AG08396 (cell line): ENCODE data around the gene NSUN7.
"Not testable (repeated sequence)": the region's sequence is repeated elsewhere in the genome, so short reads cannot be mapped to it uniquely, and the experiment has no call there.

Experiments
- DNase-seq: peaks from one replicate; pipeline ENCODE4 v3.0.0; 2012; ENCODE audit warnings: low spot score, mixed read lengths

NSUN7 gene

DNA sequence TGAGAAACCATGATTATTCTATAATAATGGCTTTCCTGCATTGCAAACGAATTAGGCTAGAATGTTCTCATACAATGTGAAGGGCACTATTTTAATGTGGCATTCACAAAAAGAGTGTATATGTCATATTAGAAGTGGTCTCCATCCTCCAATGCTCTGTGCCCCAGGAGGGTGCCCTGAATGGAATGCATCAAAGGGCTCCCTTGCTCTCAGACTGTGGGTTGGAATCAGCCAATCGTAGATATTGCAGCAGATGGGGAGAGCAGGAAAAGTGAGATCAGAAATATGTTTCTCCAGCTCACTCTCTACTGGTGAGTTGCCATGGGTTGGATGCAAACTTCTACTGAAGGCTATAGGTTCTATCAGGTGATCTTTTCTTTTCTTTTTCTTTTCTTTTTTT lies 11.9 kb upstream of the NSUN7 start:
- no peak for DNase-seq

DNA sequence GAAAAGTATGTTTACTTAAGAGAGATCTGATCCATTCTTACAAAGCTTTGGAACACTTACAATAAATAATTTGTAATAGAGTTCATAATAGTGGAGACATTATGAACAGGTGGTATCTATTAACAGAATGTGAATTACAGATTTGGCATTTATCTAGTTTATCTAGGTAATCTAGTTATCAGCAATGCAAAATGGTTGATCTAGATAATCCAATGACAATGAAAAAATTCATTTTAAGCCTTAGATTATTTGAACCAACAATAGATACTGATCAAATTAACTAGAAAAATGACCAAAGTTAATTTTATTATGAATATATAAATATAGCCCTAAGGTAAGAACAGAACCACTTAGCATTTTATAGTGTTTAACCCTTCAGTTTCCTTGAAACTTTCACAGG lies 10.4 kb upstream of the NSUN7 start:
- DNase-seq: no peak

- DNase-seq: no peak
Observed at GRCh38 chr4:40744218-40744617, 5.5 kb upstream of the NSUN7 start.

GRCh38 chr4:40745285-40745984 lies 4.3 kb upstream of the NSUN7 start:
- DNase-seq: no peak

GRCh38 chr4:40747207-40747835 lies 2.4 kb upstream of the NSUN7 start:
- no peak for DNase-seq

DNA sequence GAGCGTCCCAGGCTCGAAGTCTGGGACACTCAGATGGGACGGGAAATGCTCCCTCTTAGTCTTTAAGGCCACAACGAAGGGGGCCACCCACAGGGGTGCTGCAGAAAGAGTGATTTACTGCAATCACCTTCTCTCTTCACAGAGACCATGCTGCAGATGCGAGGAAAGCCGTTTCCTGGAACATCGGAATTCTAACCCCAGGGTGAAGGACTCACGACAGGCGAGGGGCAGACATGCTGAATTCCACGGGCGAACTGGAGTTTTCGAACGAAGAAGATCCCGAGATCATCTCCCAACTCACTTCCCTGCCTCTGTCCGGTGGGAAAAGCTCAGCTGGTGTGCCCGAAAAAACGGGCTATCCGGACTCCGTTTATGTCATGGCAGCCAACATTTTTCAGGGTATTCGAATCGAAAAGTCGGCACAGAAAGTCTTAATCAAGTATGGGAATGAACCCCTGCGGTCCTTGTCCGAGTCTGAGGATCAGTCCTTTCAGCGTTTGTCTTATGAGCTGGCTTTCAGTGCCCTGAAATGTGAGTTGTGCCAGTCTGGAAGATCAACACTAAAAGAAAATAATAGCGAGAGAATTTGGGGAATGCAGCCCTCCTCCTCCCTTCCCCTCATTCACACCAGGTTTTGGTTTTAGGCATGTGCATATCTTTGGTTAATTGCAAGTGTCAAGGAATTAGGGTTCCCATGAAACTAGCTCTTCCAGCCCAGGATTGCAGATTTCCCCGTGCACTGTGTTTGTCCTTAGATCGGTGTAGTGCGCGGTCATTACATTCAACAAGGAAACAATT lies 905 bp downstream of the NSUN7 start:
- DNase-seq: no peak

- DNase-seq: no peak
Observed at GRCh38 chr4:40755616-40756015, 5.9 kb downstream of the NSUN7 start.

DNA sequence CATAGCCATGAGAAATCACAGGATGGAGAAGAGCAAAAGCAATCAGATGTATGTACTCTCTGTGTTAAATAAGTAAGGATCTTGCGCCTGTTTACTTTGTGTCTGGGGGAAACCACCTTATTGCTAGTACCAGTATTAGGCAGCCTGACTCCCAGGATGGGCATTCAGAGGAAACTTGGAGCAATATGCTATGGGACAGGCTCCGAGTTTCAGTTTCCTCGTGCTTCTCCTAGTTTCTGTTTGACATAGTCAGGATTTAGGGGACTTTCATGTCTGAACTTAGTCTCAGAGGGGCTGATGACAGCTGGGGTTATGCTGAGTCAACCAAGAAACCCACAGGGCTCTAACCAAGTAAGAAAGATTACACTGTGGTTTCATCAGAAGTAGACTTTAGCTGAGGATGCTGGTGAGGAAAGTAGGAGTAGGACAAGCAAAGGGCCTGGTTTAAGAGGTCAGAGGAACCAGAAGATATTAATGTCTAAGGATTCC lies 13.5 kb downstream of the NSUN7 start:
- DNase-seq: no peak

DNA sequence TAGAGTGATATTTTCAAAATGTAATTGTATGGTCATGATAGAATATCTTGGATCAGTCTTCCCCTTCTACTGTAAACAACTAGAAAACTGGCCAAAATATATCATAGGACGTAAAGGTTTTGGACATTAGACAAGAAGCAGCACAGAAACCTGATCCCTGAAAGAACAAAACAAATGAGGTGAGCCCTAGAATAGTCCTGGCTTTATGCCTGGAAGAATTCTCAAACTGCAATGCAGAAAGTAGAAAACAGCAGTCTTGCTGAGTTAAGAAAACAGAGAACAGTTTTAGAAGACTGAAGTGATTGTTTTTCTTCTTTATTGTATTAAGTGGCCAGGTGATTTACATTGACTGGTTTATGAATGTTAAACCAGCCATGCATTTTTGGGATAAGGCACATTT lies 19.5 kb downstream of the NSUN7 start:
- DNase-seq: no peak

GRCh38 chr4:40778090-40778489 lies 28.3 kb downstream of the NSUN7 start:
- no peak for DNase-seq

DNA sequence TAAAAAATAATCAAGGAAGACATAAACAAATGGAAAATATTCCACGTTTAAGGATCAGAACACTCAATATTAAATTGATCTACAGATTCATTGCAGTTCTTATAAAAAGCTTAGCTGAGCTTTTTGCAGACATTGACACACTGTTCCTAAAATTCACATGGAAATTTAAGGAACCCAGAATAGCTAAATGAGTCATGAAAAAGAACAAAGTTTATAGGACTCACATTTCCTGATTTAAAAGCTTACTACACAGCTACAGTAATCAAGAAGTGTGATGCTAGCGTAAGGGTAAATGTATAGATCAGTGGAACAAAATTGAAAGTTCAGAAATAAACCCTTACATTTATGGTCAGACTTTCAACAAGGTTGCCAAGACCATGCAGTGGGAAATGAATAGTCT lies 33.1 kb downstream of the NSUN7 start:
- no peak for DNase-seq

GRCh38 chr4:40785727-40786126 lies 36.0 kb downstream of the NSUN7 start:
- DNase-seq: no peak

DNA sequence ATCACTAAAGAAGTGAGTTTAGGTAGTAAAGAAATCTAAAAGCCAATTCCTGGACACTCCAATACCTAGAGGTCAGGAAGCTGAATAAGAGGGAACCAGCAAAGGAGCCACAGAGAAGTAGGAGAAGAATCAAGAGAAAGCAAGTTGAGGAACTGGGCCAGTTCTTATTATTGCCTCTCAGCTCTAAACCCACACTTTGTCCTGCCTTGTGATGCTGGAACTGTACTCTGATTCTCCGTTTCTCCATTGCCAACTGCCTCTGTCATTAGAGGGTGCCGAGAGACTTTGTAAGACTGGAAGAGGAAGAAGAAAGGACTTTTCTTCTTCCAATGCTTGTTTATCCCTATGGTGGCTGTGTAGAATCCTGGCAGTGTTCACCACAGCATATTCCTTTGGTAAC lies 38.6 kb downstream of the NSUN7 start:
- DNase-seq: no peak

DNA sequence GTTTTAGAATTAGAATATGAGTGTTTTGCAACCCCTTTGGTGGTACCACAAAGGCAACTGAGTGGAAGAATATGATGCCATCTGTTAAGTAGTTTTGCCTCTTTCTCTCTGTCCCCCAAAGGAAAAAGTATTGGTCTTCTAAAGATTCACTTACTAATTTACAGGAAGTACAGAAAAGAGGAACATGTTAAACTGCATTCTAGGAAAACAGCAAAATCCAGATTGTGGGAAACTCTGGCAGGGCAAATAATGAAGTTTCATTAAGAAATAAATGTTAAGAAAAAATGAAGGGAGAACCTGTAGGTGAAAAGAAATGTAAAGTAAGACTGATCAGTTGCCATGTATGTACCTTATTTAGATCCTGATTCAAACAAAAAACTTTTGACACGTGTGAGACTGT lies 39.3 kb downstream of the NSUN7 start:
- no peak for DNase-seq

- no peak for DNase-seq
Observed at GRCh38 chr4:40789771-40790170, 40.0 kb downstream of the NSUN7 start.

- DNase-seq: no peak
Observed at GRCh38 chr4:40800064-40800463, 50.3 kb downstream of the NSUN7 start.

DNA sequence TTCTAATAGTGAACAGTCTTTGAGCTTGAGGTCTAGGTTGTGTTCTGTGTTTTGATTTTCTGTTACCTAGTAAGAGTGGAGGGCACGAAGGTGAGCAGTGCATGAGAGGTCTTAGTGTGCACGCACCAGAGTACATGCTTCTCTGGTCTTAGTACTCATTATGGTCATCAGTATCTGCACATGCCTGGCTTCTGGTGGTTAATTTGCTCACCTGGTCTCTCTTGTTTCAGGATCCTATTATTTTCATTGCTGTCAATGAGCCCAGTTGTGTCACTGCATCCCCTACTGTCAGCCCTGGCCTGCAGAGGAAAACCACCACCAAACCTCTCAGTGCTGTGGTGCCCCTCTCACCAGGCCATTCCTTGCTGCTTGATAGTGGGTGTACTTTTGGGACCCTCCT lies 54.8 kb downstream of the NSUN7 start:
- DNase-seq: no peak

DNA sequence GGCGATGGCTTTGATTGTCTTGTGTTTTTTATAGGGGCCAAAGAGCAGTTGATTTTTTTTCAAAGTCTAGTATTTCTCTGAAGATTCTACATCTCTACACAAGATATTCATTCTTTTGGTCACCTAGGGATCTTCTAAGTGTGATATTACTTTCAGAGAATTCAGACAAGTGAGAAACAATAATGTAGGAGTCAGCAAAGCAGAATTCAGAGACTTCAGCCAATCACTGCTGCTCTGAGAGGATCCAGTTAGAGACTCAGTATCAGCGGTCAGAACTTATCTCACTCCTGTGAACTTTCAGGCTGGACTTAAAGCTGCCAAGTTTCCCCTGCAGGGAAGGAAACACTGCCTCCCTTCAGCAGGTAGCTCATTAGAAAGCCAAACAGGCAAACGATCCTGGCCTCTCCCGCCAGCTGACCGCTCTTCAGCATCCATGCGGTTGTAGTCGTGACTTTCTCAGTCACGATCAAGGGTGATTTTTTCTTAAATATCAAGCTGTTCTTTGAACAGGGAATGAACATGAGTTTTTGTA lies 59.2 kb downstream of the NSUN7 start:
- DNase-seq: no peak

DNA sequence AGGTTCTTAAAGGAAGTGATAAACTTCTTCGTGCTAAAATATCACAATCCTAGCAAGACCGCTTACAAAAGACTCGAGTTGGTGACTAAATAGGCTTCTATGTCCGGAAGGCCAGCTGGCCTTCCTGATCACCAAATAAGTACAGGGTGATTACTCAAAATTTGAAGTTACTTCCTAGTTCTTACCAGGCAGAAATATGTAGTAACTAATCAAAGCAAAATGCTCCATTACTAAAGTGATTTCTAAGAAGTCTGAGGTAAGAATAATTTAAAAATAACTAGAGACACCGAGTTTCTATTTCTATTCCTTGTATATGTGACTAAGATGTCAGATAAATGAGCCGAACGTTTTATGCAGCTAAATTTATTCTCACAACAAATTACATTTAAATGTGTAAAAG lies 62.2 kb downstream of the NSUN7 start:
- no peak for DNase-seq

DNA sequence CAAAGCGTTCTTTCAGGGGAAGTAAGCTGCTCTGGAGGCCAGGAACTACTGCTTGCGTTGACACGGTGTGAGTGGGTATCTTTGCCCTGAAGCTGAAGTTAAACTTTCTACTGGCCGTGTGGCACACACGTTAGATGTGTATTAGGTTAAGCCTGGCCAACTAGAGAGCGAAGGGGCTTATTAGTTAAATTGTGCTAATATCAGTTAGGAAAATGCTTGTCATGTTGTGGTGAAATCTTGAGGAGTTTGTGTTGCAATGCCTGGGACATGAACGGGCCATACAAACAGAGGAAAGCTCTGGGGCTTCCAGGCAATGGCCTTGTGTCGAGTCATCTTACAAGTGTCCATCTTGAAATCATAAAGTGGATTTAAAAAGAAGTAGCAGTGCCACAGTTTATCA lies 62.6 kb downstream of the NSUN7 start:
- no peak for DNase-seq

DNA sequence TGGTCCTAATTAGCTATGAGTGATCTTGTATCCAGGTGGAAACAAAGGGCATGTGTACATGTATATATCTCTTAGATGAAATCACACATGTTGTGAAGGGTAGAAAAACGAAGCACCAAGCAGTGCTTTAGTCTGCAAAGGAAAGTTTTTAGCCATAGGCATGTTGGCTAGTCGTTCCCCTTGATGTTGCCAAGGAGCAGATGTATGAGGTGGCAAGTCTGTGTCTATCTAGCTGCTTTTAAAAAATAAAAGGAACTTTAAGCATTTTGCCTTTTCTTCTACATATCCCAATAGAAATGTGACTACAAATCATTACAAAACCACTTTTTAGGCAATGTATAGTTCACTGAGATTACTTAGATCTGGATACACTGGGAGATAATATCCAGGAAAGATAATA lies 63.1 kb downstream of the NSUN7 start:
- no peak for DNase-seq

DNA sequence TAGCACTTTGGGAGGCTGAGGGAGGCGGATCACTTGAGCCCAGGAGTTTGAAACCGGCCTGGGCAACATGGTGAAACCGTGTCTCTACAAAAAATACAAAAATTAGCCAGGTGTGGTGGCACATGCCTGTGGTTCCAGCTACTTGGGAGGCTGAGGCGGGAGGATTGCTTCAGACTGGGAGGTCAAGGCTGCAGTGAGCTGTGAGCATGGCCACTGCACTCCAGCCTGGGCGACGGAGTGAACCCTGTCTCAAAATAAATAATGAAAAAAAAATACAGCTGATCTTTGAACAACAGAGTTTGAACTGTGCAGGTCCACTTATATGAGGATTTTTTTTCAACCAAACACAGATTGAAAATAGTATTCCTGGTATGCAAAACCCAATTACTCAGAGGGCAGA lies 67.4 kb downstream of the NSUN7 start:
- DNase-seq: not testable (repeated sequence)

GRCh38 chr4:40820101-40820500 lies 70.3 kb downstream of the NSUN7 start:
- DNase-seq: no peak
